ENCODE results near the gene TLR8.

DNA sequence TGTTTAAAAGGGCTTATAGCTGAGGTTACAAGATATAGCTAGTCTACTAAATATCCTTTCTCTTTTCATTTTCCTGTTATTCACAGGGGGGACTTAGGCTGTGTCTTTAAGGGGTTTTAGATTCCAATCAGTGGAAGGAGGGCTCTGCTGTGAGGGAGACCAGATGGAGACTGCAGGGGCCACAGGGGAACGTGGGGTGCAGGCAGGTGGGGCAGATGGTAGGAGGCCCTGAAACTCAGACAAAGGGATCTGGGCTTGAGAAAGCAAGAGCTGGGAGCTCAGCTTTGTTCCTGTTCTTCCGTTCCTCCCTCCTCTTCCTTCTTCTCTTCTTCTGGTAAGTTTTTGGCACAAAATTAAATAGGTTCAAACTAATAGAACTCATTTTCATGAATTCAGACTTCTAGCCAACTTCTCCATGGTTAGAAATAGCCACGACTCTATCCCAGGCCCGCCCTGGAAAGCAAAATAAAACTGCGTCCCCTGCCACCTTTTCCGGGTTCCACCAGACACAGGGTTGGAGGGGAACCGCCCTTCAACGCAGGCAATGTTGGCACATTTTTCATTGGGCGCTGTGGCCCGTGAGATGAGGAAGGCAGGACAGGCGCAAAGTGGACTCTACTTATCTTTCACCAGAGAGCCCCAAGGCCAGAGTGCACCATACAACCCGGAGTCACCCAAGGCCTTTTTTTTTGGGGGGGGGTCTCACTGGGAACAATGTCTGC, 65.0 kb downstream of the TLR8 start:
- TF ChIP-seq, protein P1, sequence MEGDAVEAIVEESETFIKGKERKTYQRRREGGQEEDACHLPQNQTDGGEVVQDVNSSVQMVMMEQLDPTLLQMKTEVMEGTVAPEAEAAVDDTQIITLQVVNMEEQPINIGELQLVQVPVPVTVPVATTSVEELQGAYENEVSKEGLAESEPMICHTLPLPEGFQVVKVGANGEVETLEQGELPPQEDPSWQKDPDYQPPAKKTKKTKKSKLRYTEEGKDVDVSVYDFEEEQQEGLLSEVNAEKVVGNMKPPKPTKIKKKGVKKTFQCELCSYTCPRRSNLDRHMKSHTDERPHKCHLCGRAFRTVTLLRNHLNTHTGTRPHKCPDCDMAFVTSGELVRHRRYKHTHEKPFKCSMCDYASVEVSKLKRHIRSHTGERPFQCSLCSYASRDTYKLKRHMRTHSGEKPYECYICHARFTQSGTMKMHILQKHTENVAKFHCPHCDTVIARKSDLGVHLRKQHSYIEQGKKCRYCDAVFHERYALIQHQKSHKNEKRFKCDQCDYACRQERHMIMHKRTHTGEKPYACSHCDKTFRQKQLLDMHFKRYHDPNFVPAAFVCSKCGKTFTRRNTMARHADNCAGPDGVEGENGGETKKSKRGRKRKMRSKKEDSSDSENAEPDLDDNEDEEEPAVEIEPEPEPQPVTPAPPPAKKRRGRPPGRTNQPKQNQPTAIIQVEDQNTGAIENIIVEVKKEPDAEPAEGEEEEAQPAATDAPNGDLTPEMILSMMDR (IDR thresholded peaks at IDR 0.05), result no peak
- no peak for TF ChIP-seq POLR2A (IDR thresholded peaks at IDR 0.05)

Data from lower leg skin (tissue), 3 donors.